GM19023 (cell line): Measurements from ENCODE around the gene SLC35F1.

Source experiments
- ATAC-seq: cut with Tn5 transposase; IDR thresholded peaks from one replicate; pipeline ENCODE4 v1.9.1; 2021; ENCODE audit warnings: mild to moderate bottlenecking, moderate library complexity; ENCODE audit not compliant: unreplicated experiment

The SLC35F1 gene

GRCh38 chr6:118252474-118252873 is 345.4 kb downstream of the SLC35F1 start:
- no peak for ATAC-seq

DNA sequence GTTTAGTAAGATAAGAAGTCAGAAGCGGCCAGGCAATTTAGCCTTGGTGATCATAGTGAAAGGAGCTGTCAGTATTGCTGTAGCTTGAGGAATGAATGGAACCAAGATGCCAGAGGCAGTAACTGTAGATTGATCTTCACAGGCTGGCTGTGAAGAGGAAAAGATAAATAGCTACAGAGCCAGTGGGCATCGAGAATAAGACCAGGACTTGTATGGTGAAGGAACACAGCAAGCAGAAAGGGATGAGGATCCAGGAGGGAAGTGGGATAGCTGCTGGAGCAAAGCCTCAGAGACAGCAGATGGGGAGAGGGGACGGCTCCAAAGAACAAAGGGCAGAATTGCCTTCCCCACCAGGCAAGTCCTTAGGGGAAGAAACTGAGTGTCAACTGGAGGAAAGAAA is 346.7 kb downstream of the SLC35F1 start:
- ATAC-seq: no peak

DNA sequence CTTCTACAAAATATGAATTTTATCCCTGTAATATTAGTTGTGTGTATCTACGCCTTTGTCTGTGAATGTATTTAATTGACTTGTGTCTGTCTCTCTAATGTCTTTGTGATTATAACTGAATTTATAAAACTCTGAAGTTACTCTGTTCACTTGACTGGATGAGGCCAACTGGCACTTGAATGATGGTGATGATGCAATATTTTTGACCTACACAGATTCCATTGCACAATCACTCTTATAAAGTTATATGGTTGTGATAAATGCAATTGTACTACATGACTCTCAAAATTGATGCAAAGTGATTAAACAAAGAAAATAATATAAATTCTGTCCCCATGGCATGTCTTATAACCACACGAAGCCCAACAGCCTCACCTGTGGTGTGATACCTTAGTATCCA is 353.8 kb downstream of the SLC35F1 start:
- no peak for ATAC-seq

- ATAC-seq: no peak
Measured at GRCh38 chr6:118263921-118264486, 356.9 kb downstream of the SLC35F1 start.

DNA sequence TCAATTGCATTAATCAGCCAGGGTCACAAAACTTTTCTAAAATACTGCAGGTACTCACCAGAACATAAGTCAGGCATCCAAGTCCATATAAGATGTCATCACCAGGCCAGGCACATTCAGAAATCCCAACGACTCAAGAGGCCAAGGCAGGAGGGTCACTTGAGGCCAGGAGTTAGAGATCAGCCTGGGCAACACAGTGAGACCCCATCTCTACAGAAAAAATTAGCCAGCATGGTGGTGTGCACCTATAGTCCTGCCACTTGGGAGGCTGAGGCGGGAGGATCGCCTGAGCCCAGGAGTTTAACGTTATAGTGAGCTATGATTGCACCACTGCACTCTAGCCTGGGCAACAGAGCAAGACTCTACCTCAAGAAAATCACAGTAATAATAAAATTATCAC is 362.6 kb downstream of the SLC35F1 start:
- ATAC-seq: no peak

DNA sequence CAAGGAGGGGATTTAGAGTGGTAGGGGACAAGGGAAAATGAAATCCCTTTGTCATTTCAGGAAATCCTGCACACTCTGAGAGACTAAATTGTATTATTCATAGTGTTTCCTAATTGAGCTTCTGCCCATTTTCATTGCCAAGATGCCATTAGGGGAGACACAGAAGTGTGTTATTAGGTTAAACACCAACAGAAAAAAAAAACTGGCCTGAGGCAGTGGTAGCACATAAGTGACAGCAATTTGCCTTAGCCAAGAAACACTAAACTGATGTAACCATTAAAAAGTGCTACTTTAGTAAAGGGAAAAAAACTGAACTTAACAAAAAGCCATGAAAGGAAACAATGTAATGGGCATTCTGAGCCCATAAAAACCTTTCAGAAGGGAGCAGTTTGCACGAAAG is 370.6 kb downstream of the SLC35F1 start:
- ATAC-seq: no peak

DNA sequence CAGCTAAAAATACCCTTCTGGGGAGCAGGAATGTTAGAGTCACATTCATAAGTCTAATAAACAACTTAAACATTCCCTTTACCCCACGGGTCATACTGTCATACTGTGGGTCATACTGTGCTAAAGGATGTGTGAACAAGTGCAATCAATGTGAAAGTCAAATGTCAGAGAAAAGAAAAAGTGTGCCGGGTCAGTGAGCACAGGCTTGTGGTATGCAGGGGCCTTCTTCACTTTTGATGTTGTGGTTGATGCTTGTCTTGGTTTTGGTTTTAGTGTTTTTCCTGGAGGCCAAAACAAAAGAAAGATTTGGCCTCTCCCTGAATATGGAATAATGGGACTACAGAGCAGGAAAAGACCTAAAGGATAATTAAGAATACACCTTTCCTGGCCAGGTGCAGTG is 373.1 kb downstream of the SLC35F1 start:
- ATAC-seq: peak; percentile 97

DNA sequence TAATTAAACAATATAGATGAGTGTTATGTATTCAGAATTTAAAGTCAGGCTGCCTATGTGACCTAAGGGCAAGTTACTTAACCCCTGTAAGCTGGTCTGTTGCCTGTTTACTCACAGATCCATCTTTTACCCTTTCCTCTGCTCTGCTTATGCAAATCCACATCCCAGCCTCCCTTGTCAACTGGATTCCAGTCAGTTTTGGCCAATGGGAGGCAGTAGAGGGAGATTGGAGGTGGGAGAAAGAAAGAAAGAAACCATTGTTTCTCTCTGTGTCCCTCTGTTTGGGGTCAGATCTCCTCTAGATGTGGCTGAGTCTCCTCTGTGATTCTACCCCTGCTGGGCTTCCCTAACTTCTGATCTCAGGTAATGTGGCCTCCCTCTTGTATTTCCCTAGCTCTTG is 374.2 kb downstream of the SLC35F1 start:
- no peak for ATAC-seq

DNA sequence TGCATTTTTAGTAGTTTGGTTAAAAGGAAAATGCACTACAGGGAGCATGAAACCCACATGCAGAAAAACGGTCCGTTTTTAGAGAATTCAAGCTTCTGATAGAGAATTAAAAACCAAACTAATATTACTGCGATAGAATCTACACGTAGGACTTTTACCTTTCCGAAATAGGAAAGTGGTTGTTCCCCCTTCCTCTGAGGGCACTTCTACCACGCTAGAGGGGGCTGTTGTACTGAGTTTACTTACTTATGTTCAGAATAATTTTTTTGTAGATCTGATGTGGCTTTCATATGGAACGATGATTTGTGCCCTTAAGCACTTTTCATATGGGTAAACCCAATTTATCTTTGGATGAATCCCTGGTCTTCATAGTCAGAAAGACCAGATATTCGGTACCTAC is 376.7 kb downstream of the SLC35F1 start:
- ATAC-seq: no peak

- ATAC-seq: no peak
Measured at GRCh38 chr6:118284736-118285360, 377.8 kb downstream of the SLC35F1 start.

GRCh38 chr6:118285791-118286190 is 378.7 kb downstream of the SLC35F1 start:
- no peak for ATAC-seq

DNA sequence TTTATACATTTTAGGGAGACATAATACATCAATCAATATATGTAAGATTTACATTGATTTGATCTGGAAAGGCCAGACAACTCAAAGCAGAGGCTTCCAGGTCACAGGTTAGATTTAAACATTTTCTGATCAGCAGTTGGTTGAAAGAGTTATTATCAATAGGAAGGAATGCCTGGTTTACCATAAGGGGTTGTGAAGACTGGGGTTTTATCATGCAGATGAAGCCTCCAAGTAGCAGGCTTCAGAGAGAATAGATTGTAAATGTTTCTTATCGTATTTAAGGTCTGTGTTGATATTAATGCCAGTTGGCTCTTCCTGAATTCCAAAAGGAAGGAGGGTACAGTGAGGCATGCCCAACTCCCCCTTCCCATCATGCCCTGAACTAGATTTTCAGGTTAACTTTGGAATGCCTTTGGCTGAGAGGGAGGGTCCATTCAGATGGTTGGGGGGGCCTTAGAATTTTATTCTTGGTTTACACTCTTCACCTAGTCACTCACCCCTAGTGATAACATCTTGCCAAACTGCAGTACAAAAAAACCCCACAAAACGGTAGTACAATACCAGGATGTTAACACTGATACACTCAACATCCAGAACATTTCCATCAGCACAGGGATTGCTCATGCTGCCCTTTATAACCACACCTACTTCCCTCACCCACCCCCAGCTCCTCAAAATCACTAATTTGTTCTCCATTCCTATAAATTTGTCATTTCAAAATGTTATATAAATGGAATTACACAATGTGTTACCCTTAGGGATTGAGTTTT is 381.5 kb downstream of the SLC35F1 start:
- ATAC-seq: no peak

- ATAC-seq: no peak
Measured at GRCh38 chr6:118292558-118292957, 385.5 kb downstream of the SLC35F1 start.

- no peak for ATAC-seq
Measured at GRCh38 chr6:118294906-118295305, 387.8 kb downstream of the SLC35F1 start.

DNA sequence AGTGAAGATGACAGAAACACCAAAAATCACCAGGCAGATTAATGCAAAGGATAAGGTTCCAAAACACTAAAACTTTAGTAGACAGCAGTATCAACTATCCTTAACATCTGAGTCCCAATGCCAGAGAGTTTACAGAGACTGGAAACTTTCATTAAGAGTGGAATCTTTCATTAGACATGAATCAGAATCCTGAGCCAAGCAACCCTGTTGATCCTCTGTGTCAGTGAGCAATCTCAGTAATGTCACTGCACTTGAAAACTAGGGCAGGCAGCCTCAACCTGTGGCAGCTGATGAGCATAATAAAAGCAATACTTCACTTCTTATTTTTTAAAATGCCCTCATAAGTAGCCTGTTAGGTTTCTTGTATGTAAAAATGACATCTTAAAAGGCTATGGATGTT is 388.3 kb downstream of the SLC35F1 start:
- ATAC-seq: no peak

DNA sequence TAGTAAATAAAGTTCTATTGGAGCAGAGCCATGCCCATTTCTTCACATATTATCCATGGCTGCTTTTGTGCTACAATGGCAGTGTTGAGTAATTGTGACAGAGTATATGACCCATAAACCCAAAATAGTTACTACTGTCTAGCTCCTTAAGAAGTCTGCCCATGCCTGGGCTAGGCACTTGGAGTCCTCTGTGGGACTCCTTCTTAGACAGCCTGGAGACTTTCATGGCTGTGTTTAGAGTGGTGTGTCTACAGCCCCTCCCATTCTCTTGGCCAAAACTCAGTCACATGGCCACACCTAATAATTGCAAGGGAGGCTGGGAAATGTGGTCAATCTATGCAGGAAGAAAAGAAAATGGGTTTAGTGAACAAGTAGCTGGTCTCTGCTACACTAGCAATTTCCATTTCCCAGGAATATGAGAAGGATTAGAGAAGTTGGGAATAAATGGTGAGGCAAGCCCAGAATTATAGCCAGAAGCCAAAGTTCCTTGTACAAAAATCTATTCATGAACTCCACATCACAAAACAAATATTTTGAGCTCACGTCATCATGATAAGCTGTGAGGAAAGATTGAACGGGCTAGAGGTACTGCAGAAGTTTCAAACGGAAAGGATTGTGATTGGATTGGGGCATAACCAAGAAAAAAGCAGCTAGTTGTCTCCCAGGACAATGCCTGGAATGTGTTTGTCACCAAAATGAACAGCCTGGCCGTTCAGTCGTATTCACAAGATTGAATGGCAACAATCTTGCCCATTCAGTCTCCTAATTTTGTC is 389.3 kb downstream of the SLC35F1 start:
- no peak for ATAC-seq

- ATAC-seq: no peak
Measured at GRCh38 chr6:118297821-118298220, 390.8 kb downstream of the SLC35F1 start.

GRCh38 chr6:118298476-118299427 is 391.7 kb downstream of the SLC35F1 start:
- ATAC-seq: no peak

DNA sequence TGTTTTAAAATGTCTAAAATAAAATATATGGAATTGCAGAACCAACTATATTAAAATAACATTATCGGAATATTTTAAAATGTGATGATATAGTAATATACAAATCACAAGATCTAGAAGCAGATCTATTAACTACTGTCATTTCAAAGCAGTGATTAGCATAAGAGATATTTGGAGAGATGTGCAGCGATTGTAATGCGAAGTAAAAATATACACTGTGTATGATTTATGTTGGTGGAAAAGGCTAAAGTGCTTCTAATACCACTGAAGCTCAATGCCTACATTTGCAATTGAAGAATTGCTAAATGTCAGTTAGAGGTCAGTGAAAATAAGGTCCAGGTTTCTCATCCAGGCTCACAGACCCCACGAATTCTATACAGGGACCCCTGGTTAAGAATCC is 392.4 kb downstream of the SLC35F1 start:
- ATAC-seq: no peak

- ATAC-seq: no peak
Measured at GRCh38 chr6:118304321-118304720, 397.3 kb downstream of the SLC35F1 start.
